Astrocyte (in vitro differentiated cells and primary cell): ENCODE results near the gene EPC2. TPM values are rescaled to one million over a fixed set of nuclear protein-coding genes. Genes with fewer than 3 reads are reported as not detected.

Experiments used
- DNase-seq: peaks from one replicate; pipeline ENCODE4 v3.0.0-alpha.2; 2010; ENCODE audit warnings: low read depth
- FAIRE-seq: peaks from 2 replicates; lab custom pipeline; 2011; peaks lifted over from hg19 to GRCh38; lab: Jason Lieb, UNC
- H2AFZ ChIP-seq: 2 replicates; pipeline ENCODE4 v1.6.0; 2012; ENCODE audit warnings: low read depth, low read length, inconsistent platforms
- H3K27ac ChIP-seq: 2 replicates; pipeline ENCODE4 v1.5.1; 2011; ENCODE audit warnings: low read depth, low read length, inconsistent platforms
- H3K27me3 ChIP-seq: 2 replicates; pipeline ENCODE4 v1.6.0; 2011; ENCODE audit warnings: low read length, inconsistent platforms; ENCODE audit not compliant: insufficient read depth
- H3K36me3 ChIP-seq: 2 replicates; pipeline ENCODE4 v1.5.1; 2011; ENCODE audit warnings: low read length, inconsistent platforms; ENCODE audit not compliant: insufficient read depth
- H3K4me1 ChIP-seq: 2 replicates; pipeline ENCODE4 v1.5.1; 2011; ENCODE audit warnings: low read length, inconsistent platforms; ENCODE audit not compliant: insufficient read depth
- H3K4me2 ChIP-seq: 2 replicates; pipeline ENCODE4 v1.6.0; 2012; ENCODE audit warnings: low read length, inconsistent platforms
- H3K4me3 ChIP-seq: 2 replicates; pipeline ENCODE4 v1.5.1; 2011; ENCODE audit warnings: low read depth, mild to moderate bottlenecking, low read length, inconsistent platforms; ENCODE audit not compliant: insufficient read depth
- H3K79me2 ChIP-seq: 2 replicates; pipeline ENCODE4 v1.6.0; 2012; ENCODE audit warnings: mild to moderate bottlenecking, low read length, inconsistent platforms; ENCODE audit not compliant: insufficient read depth
- H3K9ac ChIP-seq: 2 replicates; pipeline ENCODE4 v1.6.0; 2012; ENCODE audit warnings: mild to moderate bottlenecking, low read length, inconsistent platforms
- H3K9me3 ChIP-seq: 2 replicates; pipeline ENCODE4 v1.5.1; 2012; ENCODE audit warnings: low read depth, mild to moderate bottlenecking, low read length, inconsistent platforms; ENCODE audit not compliant: insufficient read depth
- H4K20me1 ChIP-seq: 2 replicates; pipeline ENCODE4 v1.6.0; 2012; ENCODE audit warnings: low read length, inconsistent platforms; ENCODE audit not compliant: insufficient read depth
- H3K27ac Mint-ChIP-seq: one replicate; pipeline ENCODE4 v1.8.0; 2021; ENCODE audit warnings: mild to moderate bottlenecking, mixed read lengths; ENCODE audit not compliant: unreplicated experiment
- H3K27me3 Mint-ChIP-seq: one replicate; pipeline ENCODE4 v1.8.0; 2021; ENCODE audit warnings: low read depth, mixed read lengths; ENCODE audit not compliant: unreplicated experiment
- H3K36me3 Mint-ChIP-seq: one replicate; pipeline ENCODE4 v1.8.0; 2021; ENCODE audit warnings: low read depth, mixed read lengths; ENCODE audit not compliant: unreplicated experiment
- H3K4me1 Mint-ChIP-seq: one replicate; pipeline ENCODE4 v1.8.0; 2021; ENCODE audit warnings: low read depth, mixed read lengths; ENCODE audit not compliant: unreplicated experiment
- H3K4me3 Mint-ChIP-seq: one replicate; pipeline ENCODE4 v1.8.0; 2021; ENCODE audit warnings: mild to moderate bottlenecking, moderate library complexity, mixed read lengths; ENCODE audit not compliant: unreplicated experiment
- H3K9me3 Mint-ChIP-seq: one replicate; pipeline ENCODE4 v1.8.0; 2021; ENCODE audit warnings: mild to moderate bottlenecking, mixed read lengths; ENCODE audit not compliant: unreplicated experiment
- EZH2 ChIP-seq: IDR thresholded peaks from 2 replicates; pipeline ENCODE4 v1.6.1; 2012; ENCODE audit warnings: mild to moderate bottlenecking, low read length, inconsistent platforms; ENCODE audit not compliant: insufficient read depth
- total RNA-seq: library from RNA; stranded (reverse); gene quantifications from 2 replicates; pipeline ENCODE4 v1.2.1, GENCODE V29; 2021
- TF ChIP-seq, protein P1 (sequence below): IDR thresholded peaks from 2 replicates; pipeline ENCODE4 v1.5.1; 2011; ENCODE audit warnings: low read depth, mild to moderate bottlenecking, inconsistent platforms, low read length, moderate library complexity; ENCODE audit not compliant: insufficient read depth

EPC2 gene
- total RNA-seq, 1 donor from 2014 or later: 24.8 TPM

DNA sequence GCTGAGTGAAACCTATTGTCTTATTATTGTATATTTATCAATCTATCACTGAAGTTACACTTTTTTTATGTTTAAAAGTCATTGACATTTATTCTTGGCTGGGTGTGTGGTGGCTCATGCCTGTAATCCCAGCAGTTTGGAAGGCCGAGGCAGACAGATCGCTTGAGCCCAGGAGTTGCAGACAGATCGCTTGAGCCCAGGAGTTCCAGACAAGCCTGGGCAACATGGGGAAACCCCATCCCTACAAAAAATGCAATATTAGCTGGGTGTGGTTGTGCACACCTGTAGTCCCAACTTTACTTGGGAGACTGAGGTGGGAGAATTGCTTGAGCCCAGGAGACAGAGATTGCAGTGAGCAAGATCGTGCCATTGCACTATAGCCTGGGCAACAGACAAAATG is 97.8 kb downstream of the EPC2 start:
- Mint-ChIP-seq H3K9me3 (no peaks in the 10 kb centered on the region), H3K27me3 (no peaks in the 10 kb centered on the region), H3K4me1 (peaks cover 2% of the 10 kb centered on the region), H3K36me3 (no peaks in the 10 kb centered on the region), H3K27ac (peak overlapping the region; percentile 29), H3K4me3 (no peak overlapping the region)
- Histone ChIP-seq H3K27ac (no peak overlapping the region), H3K9me3 (no peaks in the 10 kb centered on the region), H3K4me3 (no peak overlapping the region), H3K9ac (no peak overlapping the region), H3K4me1 (no peaks in the 10 kb centered on the region), H4K20me1 (peaks cover 44% of the 10 kb centered on the region), H3K4me2 (no peak overlapping the region), H2AFZ (no peak overlapping the region), H3K27me3 (no peaks in the 10 kb centered on the region), H3K36me3 (no peaks in the 10 kb centered on the region), H3K79me2 (peaks cover 20% of the 10 kb centered on the region)
- DNase-seq: no peak
- no peak for FAIRE-seq
- no peak for TF ChIP-seq EZH2
- TF ChIP-seq, protein P1, sequence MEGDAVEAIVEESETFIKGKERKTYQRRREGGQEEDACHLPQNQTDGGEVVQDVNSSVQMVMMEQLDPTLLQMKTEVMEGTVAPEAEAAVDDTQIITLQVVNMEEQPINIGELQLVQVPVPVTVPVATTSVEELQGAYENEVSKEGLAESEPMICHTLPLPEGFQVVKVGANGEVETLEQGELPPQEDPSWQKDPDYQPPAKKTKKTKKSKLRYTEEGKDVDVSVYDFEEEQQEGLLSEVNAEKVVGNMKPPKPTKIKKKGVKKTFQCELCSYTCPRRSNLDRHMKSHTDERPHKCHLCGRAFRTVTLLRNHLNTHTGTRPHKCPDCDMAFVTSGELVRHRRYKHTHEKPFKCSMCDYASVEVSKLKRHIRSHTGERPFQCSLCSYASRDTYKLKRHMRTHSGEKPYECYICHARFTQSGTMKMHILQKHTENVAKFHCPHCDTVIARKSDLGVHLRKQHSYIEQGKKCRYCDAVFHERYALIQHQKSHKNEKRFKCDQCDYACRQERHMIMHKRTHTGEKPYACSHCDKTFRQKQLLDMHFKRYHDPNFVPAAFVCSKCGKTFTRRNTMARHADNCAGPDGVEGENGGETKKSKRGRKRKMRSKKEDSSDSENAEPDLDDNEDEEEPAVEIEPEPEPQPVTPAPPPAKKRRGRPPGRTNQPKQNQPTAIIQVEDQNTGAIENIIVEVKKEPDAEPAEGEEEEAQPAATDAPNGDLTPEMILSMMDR: no peak

- no peak overlapping the region for H3K9ac ChIP-seq
- no peak overlapping the region for H3K4me3 ChIP-seq
- Mint-ChIP-seq H3K27me3 (no peaks in the 10 kb centered on the region), H3K36me3 (no peaks in the 10 kb centered on the region), H3K4me1 (peaks cover 4% of the 10 kb centered on the region), H3K27ac (no peak overlapping the region), H3K4me3 (no peak overlapping the region), H3K9me3 (no peaks in the 10 kb centered on the region)
- no peak for TF ChIP-seq EZH2
- TF ChIP-seq, protein P1: no peak
- no peaks in the 10 kb centered on the region for H3K4me1 ChIP-seq
- H2AFZ ChIP-seq: no peak overlapping the region
- H4K20me1 ChIP-seq: peaks cover 29% of the 10 kb centered on the region
- DNase-seq: no peak
- no peaks in the 10 kb centered on the region for H3K9me3 ChIP-seq
- H3K79me2 ChIP-seq: peaks cover 13% of the 10 kb centered on the region
- H3K4me2 ChIP-seq: no peak overlapping the region
- no peak overlapping the region for H3K27ac ChIP-seq
- FAIRE-seq: no peak
- no peaks in the 10 kb centered on the region for H3K36me3 ChIP-seq
- H3K27me3 ChIP-seq: no peaks in the 10 kb centered on the region
Observed at GRCh38 chr2:148745151-148745851, 100.8 kb downstream of the EPC2 start.

DNA sequence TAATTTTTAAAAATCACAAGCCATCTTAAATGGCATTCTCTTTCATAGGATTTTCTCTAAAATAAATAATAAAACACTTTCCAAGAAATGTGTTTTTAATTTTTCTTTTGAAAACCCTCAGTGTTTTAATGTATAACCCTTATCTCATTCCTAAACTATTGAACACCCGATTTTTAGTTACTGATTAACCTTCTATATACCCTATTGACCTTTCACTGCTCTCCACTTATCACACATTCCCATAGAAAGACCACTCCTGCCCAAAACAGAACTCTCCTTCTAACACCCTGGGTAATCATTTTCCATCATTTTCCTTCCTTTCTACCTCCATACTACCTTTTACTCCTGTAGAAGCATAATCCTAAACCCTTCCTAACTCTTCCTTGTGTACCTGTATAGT is 102.4 kb downstream of the EPC2 start:
- DNase-seq: no peak
- Histone ChIP-seq H3K36me3 (no peaks in the 10 kb centered on the region), H2AFZ (no peak overlapping the region), H3K27me3 (no peaks in the 10 kb centered on the region), H3K4me2 (no peak overlapping the region), H4K20me1 (peaks cover 29% of the 10 kb centered on the region), H3K9me3 (no peaks in the 10 kb centered on the region), H3K4me1 (no peaks in the 10 kb centered on the region), H3K27ac (no peak overlapping the region), H3K4me3 (no peak overlapping the region), H3K79me2 (peaks cover 11% of the 10 kb centered on the region), H3K9ac (no peak overlapping the region)
- Mint-ChIP-seq H3K9me3 (no peaks in the 10 kb centered on the region), H3K27ac (no peak overlapping the region), H3K27me3 (no peaks in the 10 kb centered on the region), H3K4me1 (peaks cover 4% of the 10 kb centered on the region), H3K4me3 (no peak overlapping the region), H3K36me3 (no peaks in the 10 kb centered on the region)
- TF ChIP-seq, protein P1: no peak
- TF ChIP-seq EZH2: no peak
- FAIRE-seq: no peak
